GM21717 (cell line): ENCODE data around the gene ASB4.

ENCODE experiments used
- ATAC-seq: cut with Tn5 transposase; IDR thresholded peaks from one replicate; pipeline ENCODE4 v1.9.1; 2021; ENCODE audit warnings: mild to moderate bottlenecking, moderate library complexity; ENCODE audit not compliant: unreplicated experiment

ASB4 gene

DNA sequence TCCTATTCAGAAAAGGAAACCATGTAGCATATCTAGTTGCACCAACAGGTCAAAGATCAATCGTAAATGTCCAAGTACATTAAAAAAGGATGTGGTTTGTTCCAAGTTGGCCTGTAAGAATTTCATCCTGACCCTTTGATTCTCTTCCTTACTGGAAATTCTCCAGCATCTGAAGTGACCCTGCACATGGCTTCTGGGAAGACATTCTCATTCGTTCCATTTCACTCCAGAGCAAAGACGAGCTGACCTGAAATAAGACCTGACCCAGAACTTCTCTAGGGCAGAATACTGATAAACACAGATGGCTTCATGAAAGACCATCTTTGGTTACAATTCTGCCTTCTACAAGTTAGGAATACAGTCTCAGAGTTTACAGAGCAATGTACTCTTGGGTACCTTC lies 39.8 kb downstream of the ASB4 start:
- ATAC-seq, result no peak

DNA sequence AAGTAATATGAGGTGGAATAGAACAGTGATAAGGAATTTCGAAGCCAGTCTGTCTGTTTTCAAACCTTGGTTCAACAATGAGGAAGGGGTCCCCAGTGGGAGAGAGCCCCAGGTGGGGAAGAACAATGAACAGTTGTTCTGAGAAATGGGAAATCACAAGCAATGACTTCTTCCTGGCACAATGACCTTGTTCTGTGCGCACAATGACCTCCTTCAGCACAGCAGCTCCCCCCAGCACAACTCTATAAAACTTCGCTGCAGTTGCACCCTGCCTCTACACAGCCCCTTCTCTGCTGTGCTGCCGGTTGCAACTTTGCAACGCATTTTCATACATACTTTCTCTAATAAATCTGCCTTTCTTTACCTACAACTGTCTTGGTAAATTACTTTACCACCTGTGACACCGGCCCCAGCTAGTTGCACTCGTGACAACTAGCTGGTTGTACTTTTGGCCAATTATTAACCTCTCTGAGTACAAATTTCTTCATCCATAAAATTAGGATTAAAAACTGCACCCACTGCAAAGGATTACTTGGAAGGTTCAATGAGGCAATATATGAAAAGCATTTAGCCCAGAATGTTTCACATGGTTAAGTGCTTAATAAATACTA lies 40.5 kb downstream of the ASB4 start:
- ATAC-seq, result no peak

DNA sequence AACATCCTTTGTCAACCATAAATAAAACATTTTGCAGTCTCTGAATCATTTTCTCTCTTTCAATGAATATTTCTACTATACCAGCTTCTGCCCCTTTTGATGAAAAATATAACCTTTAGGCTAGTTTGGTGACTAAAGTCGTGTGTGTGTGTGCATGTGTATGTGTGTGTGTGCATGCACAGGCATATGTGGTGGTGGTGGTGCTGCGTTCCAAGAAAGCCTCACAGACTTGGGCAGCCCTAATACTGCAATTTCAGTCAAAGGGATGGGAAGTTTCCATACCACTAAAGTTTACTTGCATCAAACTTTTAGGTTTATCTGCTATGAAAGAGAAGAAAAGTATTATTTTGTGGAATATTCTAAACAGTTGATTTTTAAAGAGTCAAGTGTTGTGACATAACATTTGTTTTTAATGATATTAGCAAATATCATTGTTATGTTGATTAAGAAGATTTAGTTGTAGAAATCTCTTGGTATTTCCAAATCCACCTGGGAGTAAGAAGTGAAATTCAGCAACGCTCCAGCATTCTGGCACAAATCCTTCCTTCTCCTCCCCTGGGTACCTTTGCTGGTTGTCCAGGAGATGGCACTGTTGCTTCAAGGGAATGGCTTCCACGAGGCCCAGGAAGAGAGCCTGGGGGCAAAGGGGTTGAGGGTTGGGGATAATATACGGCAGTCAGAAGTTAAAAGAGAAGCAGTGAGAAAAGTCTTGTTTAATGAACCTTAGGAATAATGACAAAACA lies 41.5 kb downstream of the ASB4 start:
- peak; percentile 49 for ATAC-seq

DNA sequence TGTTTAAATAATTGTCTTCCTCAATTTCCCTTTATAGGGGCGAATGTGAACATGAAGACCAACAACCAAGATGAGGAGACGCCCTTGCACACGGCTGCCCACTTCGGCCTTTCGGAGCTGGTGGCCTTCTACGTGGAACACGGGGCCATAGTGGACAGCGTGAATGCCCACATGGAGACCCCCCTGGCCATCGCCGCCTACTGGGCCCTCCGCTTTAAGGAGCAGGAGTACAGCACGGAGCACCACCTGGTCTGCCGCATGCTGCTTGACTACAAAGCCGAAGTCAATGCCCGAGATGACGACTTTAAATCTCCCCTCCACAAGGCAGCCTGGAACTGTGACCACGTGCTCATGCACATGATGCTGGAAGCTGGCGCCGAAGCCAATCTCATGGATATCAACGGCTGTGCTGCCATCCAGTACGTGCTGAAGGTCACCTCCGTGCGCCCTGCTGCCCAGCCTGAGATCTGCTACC lies 42.1 kb downstream of the ASB4 start:
- ATAC-seq, result no peak

DNA sequence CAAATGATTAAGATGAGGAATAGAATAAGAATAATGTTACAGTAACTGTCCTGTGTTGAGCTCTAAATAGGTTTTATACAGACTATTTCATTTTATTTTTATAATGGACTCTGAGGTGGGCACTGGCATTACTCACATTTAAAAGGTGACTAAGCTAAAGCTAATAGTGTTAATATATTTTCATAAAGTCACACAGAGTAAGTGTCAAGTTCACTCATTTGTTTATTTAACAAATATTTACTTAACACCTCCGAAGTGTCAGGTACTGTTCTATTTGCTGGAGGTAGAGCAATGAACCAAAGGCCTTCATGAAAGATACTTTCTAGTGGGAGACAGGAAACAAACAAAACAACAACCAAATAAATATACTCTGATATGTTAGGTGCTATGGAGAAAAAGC lies 44.0 kb downstream of the ASB4 start:
- ATAC-seq, result no peak

DNA sequence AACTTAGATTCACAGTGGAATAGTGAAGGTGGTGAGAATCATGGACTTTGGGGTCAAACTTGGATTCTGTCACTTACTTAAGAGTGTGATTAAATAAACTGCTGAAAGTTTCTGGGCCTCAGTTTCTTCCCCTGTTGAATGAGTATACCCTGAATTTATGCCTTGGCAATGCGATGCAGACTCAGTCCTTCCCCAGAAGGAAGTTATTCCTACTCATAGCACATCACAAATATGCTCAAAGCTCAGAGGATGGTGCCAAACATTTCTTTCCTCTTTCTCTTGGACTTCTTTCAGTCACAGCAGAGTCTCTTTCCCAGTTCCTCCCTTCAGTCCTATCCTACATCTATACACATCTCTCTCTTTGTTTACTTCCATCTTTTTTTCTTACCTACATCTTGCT lies 45.1 kb downstream of the ASB4 start:
- no peak for ATAC-seq

DNA sequence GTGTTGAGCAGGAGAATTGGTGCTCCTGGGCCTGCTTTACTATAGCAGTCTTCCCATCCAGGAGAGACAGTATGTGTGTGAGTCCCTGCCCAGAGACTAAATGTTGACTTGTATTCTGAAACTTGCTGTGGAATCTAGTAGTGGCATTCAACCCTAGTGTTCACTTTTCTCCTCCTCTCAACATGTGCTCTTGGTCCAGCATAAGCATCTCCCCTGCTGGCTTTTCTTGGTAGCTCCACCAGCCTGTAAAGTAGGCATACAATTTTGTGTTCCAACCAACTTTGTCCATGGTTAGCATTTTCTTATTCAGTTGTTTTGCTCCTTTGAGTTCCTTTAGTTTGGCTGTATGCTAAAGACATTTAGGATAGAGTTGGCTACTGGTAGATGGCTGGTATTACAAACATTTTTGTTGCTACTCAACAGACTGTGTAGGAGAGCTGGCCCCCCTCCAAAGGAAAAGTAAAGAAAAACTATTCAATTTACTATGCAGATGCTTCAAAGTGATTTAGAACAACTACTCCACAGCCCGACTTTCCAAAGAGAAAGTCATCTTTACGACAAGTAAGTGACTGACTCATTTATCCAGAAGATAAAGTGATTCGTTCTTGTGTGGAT lies 46.0 kb downstream of the ASB4 start:
- no peak for ATAC-seq

DNA sequence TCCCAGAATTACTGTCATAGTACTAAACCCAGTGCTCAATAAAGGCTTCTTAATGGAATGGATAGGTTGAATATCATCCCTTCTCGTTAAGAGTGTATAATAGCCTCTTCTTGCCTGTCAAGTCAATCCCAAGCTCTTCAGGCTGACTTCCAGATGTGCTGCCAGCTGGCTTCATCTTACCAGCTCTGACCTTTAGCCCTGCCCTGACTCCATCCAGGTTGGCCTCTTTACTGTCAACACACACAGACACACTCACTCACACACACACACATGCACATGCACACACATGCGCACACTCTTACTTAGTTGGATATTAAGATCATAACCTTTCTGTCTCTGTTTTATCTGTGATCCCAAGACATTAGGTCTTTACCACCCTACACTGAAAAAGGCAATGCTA lies 49.1 kb downstream of the ASB4 start:
- no peak for ATAC-seq

DNA sequence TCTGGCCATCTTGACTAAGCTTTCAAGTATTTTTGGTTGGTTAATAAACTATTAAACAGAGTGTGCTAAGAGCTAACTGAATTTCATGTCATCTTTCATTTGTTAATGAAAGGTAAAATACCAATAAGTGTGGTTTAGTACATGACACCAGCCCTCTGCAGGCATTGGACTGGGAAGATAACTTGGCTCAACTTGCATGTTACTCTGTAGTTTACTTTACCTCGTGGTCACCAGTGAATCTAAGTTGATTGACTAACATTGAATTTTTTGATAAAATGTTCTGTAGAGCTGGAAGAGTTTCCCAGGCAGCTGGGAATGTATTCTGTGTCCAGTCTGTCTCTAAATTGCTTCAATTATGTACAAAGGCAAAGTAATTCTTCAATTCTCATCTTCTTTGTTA lies 49.9 kb downstream of the ASB4 start:
- ATAC-seq, result no peak

DNA sequence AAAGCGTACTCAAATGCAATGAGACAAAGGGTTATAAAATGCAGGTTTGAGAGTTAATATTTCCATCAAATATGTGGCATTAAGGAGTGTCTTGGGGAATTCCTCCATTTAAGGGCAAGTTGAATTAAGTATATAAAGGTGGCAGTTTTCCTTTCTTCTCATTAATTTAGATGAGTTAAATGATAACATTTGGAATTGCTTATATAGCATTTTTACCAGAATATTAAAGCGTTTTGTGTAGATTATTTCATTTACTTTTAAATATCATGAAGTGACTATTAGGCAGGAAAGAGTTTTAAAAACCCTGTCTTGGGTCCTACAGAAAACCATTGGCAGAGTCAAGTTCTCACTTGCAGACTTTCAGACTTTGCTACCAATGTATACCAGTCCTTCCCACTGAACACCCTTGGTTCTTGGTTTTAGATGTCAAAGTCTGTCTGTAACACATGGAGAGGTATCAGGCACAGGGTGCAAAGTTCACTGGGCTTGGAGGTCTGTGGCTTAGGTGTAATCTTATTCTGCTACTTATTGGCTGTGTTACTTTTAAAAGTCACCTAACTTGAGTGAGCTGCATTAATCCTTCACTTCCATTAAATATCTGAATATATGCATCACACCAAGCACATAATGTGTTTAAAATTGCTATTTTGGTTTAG lies 51.0 kb downstream of the ASB4 start:
- no peak for ATAC-seq

DNA sequence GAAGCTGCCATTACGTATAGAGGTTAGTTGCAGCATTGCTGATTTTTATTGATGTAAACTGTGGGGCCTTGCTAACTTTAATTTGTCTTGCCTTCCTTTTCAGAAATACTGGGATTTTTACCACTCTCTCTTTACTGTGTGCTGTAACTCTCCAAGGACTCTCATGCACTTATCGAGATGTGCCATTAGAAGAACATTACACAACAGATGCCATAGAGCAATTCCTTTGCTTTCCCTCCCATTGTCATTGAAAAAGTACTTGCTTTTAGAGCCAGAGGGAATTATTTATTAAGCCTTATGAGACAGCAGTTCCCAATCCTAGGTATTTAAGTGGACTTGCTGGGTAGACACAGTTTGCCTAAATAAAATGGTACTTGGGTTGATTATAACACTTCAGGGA lies 51.7 kb downstream of the ASB4 start:
- no peak for ATAC-seq

DNA sequence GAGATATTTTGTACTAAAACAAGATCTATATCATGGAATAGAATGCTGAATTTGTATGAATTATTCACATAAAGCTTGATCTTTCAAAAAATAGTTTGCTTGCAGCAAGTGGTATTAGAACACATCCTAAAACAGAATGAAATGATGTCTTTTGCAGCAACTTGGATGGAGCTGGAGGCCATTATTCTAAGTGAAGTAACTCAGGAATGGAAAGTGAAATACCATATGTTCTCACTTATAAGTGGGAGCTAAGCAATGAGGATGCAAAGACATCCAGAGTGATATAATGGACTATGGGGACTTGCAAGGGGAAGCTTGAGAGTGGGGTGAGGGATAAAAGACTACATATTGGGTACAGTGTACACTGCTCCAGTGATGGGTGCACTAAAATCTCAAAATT lies 53.7 kb downstream of the ASB4 start:
- ATAC-seq, result no peak

DNA sequence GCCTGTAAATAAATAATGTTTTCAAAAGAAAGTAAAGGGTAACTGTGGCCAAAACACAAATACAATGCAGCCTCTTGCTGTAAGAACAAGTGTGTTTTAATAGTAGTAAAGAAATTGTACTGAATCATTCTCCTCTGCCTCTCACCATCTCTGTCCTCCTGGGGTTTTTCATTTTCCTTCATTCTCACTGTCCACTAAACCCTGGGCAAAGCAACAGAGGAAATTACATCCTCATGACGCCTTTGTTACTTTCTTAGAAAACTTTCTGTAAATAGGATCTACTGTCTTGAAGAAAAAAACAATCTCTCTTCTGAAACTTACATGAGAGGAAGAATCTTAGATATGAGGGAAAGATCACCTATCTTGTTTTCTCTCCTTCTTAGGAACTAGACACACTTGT lies 54.6 kb downstream of the ASB4 start:
- no peak for ATAC-seq

DNA sequence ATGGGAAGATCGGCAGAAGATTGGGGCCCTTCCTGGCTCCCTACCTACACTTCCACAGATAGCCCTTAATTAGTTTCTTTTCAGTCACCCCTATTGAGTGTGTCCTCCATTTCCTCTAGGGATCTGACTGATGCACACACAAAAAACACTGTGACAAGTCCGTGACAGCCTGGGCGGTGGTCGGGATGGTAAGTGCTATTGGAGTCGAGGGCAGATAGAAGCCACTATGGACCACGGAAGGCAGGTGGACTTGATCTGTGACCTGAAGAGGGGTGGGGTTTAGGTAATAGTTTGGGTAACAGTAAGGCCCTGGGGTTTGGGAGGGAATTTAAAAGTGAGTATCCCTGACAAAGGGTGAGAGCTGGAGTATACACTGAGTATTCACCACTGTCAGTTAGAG lies 57.6 kb downstream of the ASB4 start:
- no peak for ATAC-seq

DNA sequence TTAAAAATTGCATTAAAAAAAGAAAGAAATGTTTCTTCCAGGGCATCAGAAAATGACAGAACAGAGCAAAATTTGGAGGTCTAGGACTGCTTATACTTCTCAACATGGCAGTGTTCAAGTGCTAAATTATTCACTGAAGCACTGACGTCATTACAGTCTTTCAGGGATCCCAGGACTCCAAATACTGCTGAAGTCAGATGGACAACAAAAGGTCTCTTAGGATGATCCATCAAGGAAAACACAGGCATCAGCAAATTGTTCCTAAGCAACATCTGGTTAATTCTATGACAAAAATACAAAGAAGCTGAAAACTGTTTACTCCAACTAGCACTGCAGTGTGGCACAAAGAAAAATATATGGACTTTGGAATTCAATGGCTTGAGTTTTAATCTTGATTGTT lies 58.4 kb downstream of the ASB4 start:
- ATAC-seq, result no peak

DNA sequence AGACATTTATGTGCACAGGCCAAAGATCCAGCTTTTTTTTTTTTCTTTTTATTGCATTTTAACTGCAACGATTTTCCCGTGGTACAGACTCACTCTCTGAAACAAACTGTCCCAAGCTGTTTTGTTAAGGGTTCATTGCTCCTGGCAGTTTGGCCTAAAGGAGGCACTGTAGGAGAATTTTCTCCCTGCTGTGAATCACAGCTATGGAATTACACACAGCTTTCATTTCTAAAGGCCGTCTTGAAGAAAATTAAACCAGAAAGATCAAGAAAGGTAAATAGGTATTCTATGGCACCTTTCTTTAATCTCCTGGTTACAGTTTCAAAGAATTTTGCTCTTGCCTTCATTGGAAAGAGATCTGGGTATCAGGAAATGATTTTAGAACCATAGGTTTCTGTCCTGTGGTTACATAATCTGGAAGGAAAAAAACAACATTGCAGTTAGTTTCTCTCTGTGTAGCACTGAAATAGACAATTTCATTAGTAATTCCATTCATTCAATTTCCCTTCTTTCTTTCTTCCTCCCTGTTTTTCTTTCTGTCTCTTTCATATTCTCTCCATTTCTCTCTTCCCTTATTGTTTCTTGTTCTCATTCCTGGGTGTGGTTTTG lies 59.4 kb downstream of the ASB4 start:
- no peak for ATAC-seq

DNA sequence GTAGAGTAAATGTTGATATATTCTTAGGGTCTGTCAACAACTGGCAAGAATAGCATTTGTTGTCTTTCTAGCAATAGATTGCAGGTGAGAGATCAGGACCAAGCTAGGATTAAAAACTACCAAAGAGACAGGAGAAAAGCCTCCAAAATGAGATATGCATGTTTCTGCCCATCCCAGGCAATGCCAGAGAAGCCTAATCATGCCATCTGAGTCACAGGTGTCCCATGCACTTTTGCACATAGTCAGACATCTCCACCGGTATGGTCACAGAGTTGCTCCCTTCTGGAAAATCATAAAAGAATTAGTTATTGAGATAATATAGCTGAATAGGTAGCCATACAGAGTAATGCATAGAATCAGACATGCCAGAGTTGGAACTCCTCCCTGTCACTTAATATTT lies 59.9 kb downstream of the ASB4 start:
- no peak for ATAC-seq

DNA sequence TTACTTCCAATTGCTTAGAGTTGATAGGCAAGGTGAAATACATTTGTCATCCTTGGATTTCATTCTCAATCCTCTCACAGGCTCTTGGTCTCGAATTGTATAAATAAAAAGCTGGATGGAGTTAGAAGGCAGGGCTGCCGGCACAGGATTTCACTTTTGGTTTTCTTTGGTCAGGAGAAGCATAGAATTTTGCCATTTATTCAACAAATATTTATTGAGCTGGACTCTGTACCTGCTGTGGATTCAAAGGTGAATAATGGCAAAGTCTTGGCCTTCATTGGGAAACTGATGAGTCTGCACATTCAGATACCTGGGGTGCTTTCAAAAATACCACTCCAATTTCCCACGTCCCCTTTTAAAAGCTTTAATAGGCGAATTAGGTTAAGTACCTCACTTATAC lies 60.9 kb downstream of the ASB4 start:
- ATAC-seq, result no peak

DNA sequence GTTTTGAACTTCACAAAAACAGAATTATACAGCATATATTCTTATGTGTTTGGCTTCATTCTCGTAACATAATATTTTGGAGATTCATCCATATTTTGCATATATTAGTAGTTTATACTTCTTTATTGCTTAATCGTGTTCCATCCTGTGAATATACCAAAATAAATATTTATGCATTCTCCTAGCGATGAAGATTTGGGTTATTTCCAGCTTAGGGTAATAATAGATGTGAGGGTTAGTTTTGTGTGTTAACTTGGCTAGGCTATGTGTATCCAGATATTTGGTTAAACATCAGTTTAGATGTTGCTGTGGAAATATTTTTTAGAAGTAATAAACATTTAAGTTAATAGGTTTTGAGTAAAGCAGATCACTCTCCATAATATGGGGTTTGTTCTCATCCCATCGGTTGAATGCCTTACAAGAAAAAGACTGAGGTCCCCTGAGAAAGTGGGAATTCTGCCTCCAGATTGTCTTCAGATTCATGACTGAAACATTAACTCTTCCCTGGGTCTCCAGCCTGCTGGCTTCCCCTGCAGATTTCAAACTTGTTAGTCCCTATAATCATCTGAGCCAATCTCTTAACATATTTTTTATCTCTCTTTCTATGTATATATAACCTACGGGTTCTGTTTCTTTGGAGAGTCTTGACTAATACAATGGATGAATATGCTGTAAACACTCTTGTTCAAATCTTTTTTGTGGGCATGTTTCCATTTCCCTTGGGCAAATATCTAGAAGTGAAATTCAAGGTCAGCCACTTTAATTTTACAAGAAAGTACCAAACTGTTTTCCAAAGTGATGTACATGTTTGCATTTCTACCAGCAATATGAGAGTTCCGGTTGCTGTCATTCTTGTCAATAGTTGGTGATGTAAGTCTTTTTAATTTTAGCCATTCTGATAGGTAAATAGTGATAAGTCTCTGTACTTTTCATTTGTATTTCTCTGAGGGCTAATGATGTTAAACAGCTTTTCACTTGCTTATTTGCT lies 61.9 kb downstream of the ASB4 start:
- ATAC-seq, result no peak

DNA sequence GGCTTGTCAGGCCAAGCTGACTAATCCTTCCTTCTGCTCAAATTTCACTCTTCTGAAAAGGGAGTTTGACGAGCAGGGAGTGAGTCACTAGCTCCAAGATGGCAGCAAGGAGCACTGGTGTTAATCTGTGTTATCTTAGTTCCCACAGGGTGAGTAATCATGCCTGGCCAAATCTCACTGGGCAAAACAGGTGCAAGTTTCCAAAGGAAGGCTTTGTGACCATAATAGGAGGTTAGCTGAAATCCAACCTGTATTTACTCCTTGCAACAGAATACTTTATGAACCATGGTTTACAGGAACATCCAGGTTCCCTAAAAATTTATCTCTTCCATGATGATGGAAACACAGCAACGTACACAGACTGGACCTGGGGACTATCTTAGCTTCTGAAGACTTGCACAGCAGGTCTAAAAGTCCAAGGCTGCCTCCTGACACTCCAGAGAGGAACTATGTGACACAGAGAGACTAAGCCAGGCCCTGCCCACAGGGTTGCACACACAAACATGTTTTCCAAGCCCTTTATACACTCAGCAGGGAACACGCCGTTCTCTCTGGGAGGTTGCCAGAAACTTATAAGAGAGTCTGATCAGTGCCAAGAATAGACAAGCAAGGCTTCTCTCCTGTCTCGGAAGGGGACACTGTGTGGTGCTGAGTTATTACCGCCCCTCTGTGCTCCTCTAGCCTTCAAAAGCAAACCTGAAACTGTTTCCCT lies 64.2 kb downstream of the ASB4 start:
- ATAC-seq, result no peak
